ENCODE measurements around the gene ZNF408.

GRCh38 chr11:46680815-46681214 is 20.0 kb upstream of the ZNF408 start:
- no peak for TF ChIP-seq CTCF (IDR thresholded peaks at IDR 0.05)
- TF ChIP-seq POLR2A (IDR thresholded peaks at IDR 0.05) = no peak
